Progenitor cell of endocrine pancreas (in vitro differentiated cells): ENCODE data around the gene POPDC3. TPM values are rescaled to one million over a fixed set of nuclear protein-coding genes. Genes with fewer than 3 reads are reported as not detected.

Experiments used
- DNase-seq: peaks from one replicate; pipeline ENCODE4 v3.0.0; 2021; ENCODE audit warnings: low spot score; ENCODE audit not compliant: unreplicated experiment
- H3K27ac Mint-ChIP-seq: 2 replicates; pipeline ENCODE4 v1.8.0; 2021; ENCODE audit warnings: mild to moderate bottlenecking, moderate library complexity, mixed read lengths
- H3K27me3 Mint-ChIP-seq: 2 replicates; pipeline ENCODE4 v1.8.0; 2021; ENCODE audit warnings: mixed read lengths
- H3K36me3 Mint-ChIP-seq: 2 replicates; pipeline ENCODE4 v1.8.0; 2022; ENCODE audit warnings: mixed read lengths; ENCODE audit not compliant: insufficient read depth
- H3K4me1 Mint-ChIP-seq: 2 replicates; pipeline ENCODE4 v1.8.0; 2021; ENCODE audit warnings: low read depth, mixed read lengths
- H3K4me3 Mint-ChIP-seq: 2 replicates; pipeline ENCODE4 v1.8.0; 2021; ENCODE audit warnings: low read depth, mild to moderate bottlenecking, moderate library complexity, mixed read lengths
- H3K9me3 Mint-ChIP-seq: 2 replicates; pipeline ENCODE4 v1.8.0; 2021; ENCODE audit warnings: low read depth, mixed read lengths
- CTCF ChIP-seq: fragments of 200-600 bp; sonication (generic); IDR thresholded peaks from one replicate; pipeline ENCODE4 v1.5.0; 2021; ENCODE audit warnings: antibody characterized with exemption, mild to moderate bottlenecking; ENCODE audit not compliant: unreplicated experiment
- total RNA-seq: library from RNA; stranded (reverse); gene quantifications from 2 replicates; pipeline ENCODE4 v1.2.1, GENCODE V29; 2021

The POPDC3 gene
- total RNA-seq, 1 donor from 2014 or later, result 1.3 TPM

GRCh38 chr6:105204331-105204730, 24.5 kb upstream of the POPDC3 start:
- no peak overlapping the region for H3K4me3 Mint-ChIP-seq
- H3K27me3 Mint-ChIP-seq, result no peaks in the 10 kb centered on the region
- DNase-seq, result no peak
- no peak for TF ChIP-seq CTCF
- H3K4me1 Mint-ChIP-seq, result peaks cover 9% of the 10 kb centered on the region
- H3K27ac Mint-ChIP-seq, result peak overlapping the region; percentile 38
- no peaks in the 10 kb centered on the region for H3K9me3 Mint-ChIP-seq
- H3K36me3 Mint-ChIP-seq, result no peaks in the 10 kb centered on the region

GRCh38 chr6:105202486-105202885, 22.7 kb upstream of the POPDC3 start:
- no peak for DNase-seq
- H3K36me3 Mint-ChIP-seq, result no peaks in the 10 kb centered on the region
- peaks cover 9% of the 10 kb centered on the region for H3K4me1 Mint-ChIP-seq
- no peak overlapping the region for H3K27ac Mint-ChIP-seq
- no peaks in the 10 kb centered on the region for H3K9me3 Mint-ChIP-seq
- no peaks in the 10 kb centered on the region for H3K27me3 Mint-ChIP-seq
- no peak overlapping the region for H3K4me3 Mint-ChIP-seq
- no peak for TF ChIP-seq CTCF

GRCh38 chr6:105200133-105200730, 20.4 kb upstream of the POPDC3 start:
- no peaks in the 10 kb centered on the region for H3K9me3 Mint-ChIP-seq
- no peak overlapping the region for H3K27ac Mint-ChIP-seq
- no peaks in the 10 kb centered on the region for H3K36me3 Mint-ChIP-seq
- DNase-seq, result no peak
- no peak overlapping the region for H3K4me3 Mint-ChIP-seq
- no peak for TF ChIP-seq CTCF
- peaks cover 6% of the 10 kb centered on the region for H3K4me1 Mint-ChIP-seq
- H3K27me3 Mint-ChIP-seq, result no peaks in the 10 kb centered on the region

- Mint-ChIP-seq H3K36me3 (no peaks in the 10 kb centered on the region), H3K4me3 (no peak overlapping the region), H3K4me1 (peaks cover 4% of the 10 kb centered on the region), H3K27ac (no peak overlapping the region), H3K27me3 (no peaks in the 10 kb centered on the region), H3K9me3 (no peaks in the 10 kb centered on the region)
- DNase-seq, result no peak
- TF ChIP-seq CTCF, result no peak
Observed at GRCh38 chr6:105199711-105200110, 19.9 kb upstream of the POPDC3 start.

- TF ChIP-seq CTCF, result no peak
- no peak overlapping the region for H3K27ac Mint-ChIP-seq
- H3K4me3 Mint-ChIP-seq, result no peak overlapping the region
- H3K9me3 Mint-ChIP-seq, result no peaks in the 10 kb centered on the region
- DNase-seq, result no peak
- no peaks in the 10 kb centered on the region for H3K27me3 Mint-ChIP-seq
- H3K4me1 Mint-ChIP-seq, result no peaks in the 10 kb centered on the region
- no peaks in the 10 kb centered on the region for H3K36me3 Mint-ChIP-seq
Observed at GRCh38 chr6:105196076-105196475, 16.3 kb upstream of the POPDC3 start.
